ENCODE data around the gene MYB. TPM values are rescaled to one million over a fixed set of nuclear protein-coding genes. Genes with fewer than 3 reads are reported as not detected.

MYB gene
- total and polyA plus RNA-seq, 2 of the 8 experiments (the other 6 are each of a cell fraction or from before 2014, with no cell fraction given), result 4.0 to 7.6 TPM

- no peak overlapping the region for H2BK12ac ChIP-seq (ENCODE audit: low read depth, low read length)
- no peaks in the 10 kb centered on the region for H3K79me1 ChIP-seq (ENCODE audit: low read depth, low read length)
- no peak overlapping the region for H2BK20ac ChIP-seq (ENCODE audit: low read length)
- H4K91ac ChIP-seq (replicated peaks; ENCODE audit: insufficient read length, low read length), result no peak overlapping the region
- no peaks in the 10 kb centered on the region for H3K23me2 ChIP-seq (ENCODE audit: low read depth, low read length)
- no peak overlapping the region for H3K56ac ChIP-seq (replicated peaks; ENCODE audit: insufficient read length, low read depth, low read length)
- 0 out of 7 replicates have a peak, but pooled peaks cover 0 to 2% (median 0%) of the 10 kb centered on the region in 4 experiments for H3K4me1 ChIP-seq (replicated peaks in 1 of 4; ENCODE audit: control insufficient read depth in 3 of 4, insufficient read depth in 4 of 4, low read length in 3 of 4)
- no peak overlapping the region for H2BK120ac ChIP-seq (replicated peaks; ENCODE audit: low read depth, low read length)
- no peak overlapping the region for H3K9ac ChIP-seq (replicated peaks in 1 of 4; ENCODE audit: extremely low read depth in 1 of 4, low read depth in 3 of 4, low read length in 3 of 4)
- no peaks in the 10 kb centered on the region for H3K79me2 ChIP-seq (ENCODE audit: control insufficient read depth in 1 of 2, insufficient read depth in 2 of 2, low read length in 2 of 2)
- H3K9me3 ChIP-seq (ENCODE audit: insufficient read depth in 2 of 2, low read depth in 1 of 2, low read length in 1 of 2), result no peaks in the 10 kb centered on the region
- no peak overlapping the region for H3K4ac ChIP-seq (replicated peaks; ENCODE audit: insufficient read length, low read depth, low read length)
- ChIA-PET CTCF (ENCODE audit: partially characterized antibody) (interaction anchor here (0.6 to 5.6 kb wide), 35 partner anchors 10 to 1081 kb away, joined by 3 to 38 read pairs (median 4); no protein-coding TSS in a partner anchor), POLR2A (ENCODE audit: partially characterized antibody) (interaction anchor here (0.9 to 1.0 kb wide), 2 partner anchors 16 to 18 kb away, joined by 3 to 4 read pairs; partner anchors contain the start of gene MYB)
- peak; percentile 45 for FAIRE-seq
- no peaks in the 10 kb centered on the region for H4K20me1 ChIP-seq (replicated peaks in 1 of 2; ENCODE audit: control insufficient read depth in 1 of 2, insufficient read depth in 2 of 2, low read length in 2 of 2)
- no peak overlapping the region; the same call in 1 of the 2 replicates for H3K18ac ChIP-seq (ENCODE audit: extremely low read depth, low read length)
- H2AFZ ChIP-seq (ENCODE audit: low read length), result no peak overlapping the region
- no peak overlapping the region for H2BK15ac ChIP-seq (ENCODE audit: low read length)
- no peak overlapping the region for H3K23ac ChIP-seq (ENCODE audit: insufficient read length)
- DNase-seq (ENCODE audit: low read depth in 1 of 2, low spot score in 2 of 2), result peak; percentile 77 to 93
- WGBS, 2 experiments (ENCODE audit: extremely low coverage in 1 of 2, insufficient coverage in 1 of 2, insufficient read length in 1 of 2, insufficient replicate concordance in 2 of 2, low coverage in 1 of 2, low lambda C conversion rate in 2 of 2, missing lambda C conversion rate in 1 of 2), result 35% methylated on average over 10 of the region's 10 CpGs; no CpG with 5 or more reads in 1 of the 2 experiments
- no peak overlapping the region for H3K27ac ChIP-seq (ENCODE audit: low read depth, low read length)
- H2BK5ac ChIP-seq (ENCODE audit: low read depth, low read length), result no peak overlapping the region
- H4K8ac ChIP-seq (ENCODE audit: extremely low read depth, insufficient read depth, low read length), result no peak overlapping the region
- H2AK5ac ChIP-seq (ENCODE audit: low read depth, low read length), result no peak overlapping the region
- H3K4me3 ChIP-seq (ENCODE audit: extremely low read depth in 1 of 4, insufficient read depth in 2 of 4, low read depth in 3 of 4, low read length in 4 of 4), result no peak overlapping the region
- no peak overlapping the region for H3K14ac ChIP-seq (ENCODE audit: insufficient read length)
- H4K5ac ChIP-seq (ENCODE audit: insufficient read length, low read depth, low read length), result no peak overlapping the region
- no peak overlapping the region for H3K4me2 ChIP-seq (ENCODE audit: insufficient read depth in 1 of 2, low read depth in 2 of 2, low read length in 2 of 2)
- no peaks in the 10 kb centered on the region for H3K27me3 ChIP-seq (replicated peaks in 1 of 4; ENCODE audit: control insufficient read depth in 3 of 4, extremely low read depth in 1 of 4, insufficient read depth in 3 of 4, low read length in 3 of 4)
- H3K36me3 ChIP-seq (ENCODE audit: control insufficient read depth in 2 of 4, insufficient read depth in 4 of 4, low read length in 3 of 4), result no peaks in the 10 kb centered on the region
- peak; percentile 65 to 88 (median 83) for TF ChIP-seq CTCF (IDR thresholded peaks at IDR 0.05; ENCODE audit: control extremely low read depth in 1 of 3, insufficient read depth in 1 of 3, low read depth in 1 of 3, low read length in 3 of 3)
- TF ChIP-seq KDM1A (IDR thresholded peaks at IDR 0.05; ENCODE audit: borderline replicate concordance, low read length), result no peak
- TF ChIP-seq YY1 (IDR thresholded peaks at IDR 0.05; ENCODE audit: low read depth, low read length), result 0 out of 2 replicates have a peak, but pooled peaks have one; percentile 41
- no peak for TF ChIP-seq NANOG (IDR thresholded peaks at IDR 0.05; ENCODE audit: insufficient read depth, low read depth, low read length, poor library complexity, severe bottlenecking)
- TF ChIP-seq SIN3A (conservative IDR thresholded peaks at IDR 0.05 in 1 of 2, IDR thresholded peaks at IDR 0.05 in 1 of 2; ENCODE audit: low read depth in 1 of 2, low read length in 2 of 2), result 0 out of 4 replicates have a peak, but pooled peaks of 1 of the 2 experiments have one; percentile 21
- no peak for TF ChIP-seq RXRA (IDR thresholded peaks at IDR 0.05; ENCODE audit: insufficient read depth, low read depth, low read length)
- no peak for TF ChIP-seq CHD2 (IDR thresholded peaks at IDR 0.05; ENCODE audit: low read length)
- no peak for TF ChIP-seq TAF1 (IDR thresholded peaks at IDR 0.05; ENCODE audit: low read depth, low read length)
- no peak for TF ChIP-seq POU5F1 (IDR thresholded peaks at IDR 0.05; ENCODE audit: low read depth, low read length)
These were observed 18.2 kb upstream of the MYB start for GRCh38 chr6:135162678-135163439.

All from H1 (cell line).